Smooth muscle cell (in vitro differentiated cells): ENCODE measurements around the gene TBX4. TPM values are rescaled to one million over a fixed set of nuclear protein-coding genes. Genes with fewer than 3 reads are reported as not detected.
A peak's percentile ranks its signal among the peaks of the same experiment; 100 is the strongest.

ENCODE experiments used
- DNase-seq: peaks from one replicate; lab custom pipeline; 2025; ENCODE audit not compliant: unreplicated experiment; lab: John Stamatoyannopoulos, UW
- H2AFZ ChIP-seq: fragments of 200-600 bp; sonication (generic); 2 replicates; pipeline ENCODE4 v1.6.0; 2016; ENCODE audit warnings: antibody characterized with exemption, low read depth, mild to moderate bottlenecking
- H3F3A ChIP-seq: fragments of 200-600 bp; sonication (generic); 2 replicates; pipeline ENCODE4 v1.6.0; 2017; ENCODE audit warnings: antibody characterized with exemption, low read depth
- H3K27ac ChIP-seq: fragments of 200-600 bp; sonication (generic); 2 replicates; pipeline ENCODE4 v1.5.1; 2016; ENCODE audit warnings: low read depth, mild to moderate bottlenecking
- H3K27me3 ChIP-seq: fragments of 200-600 bp; sonication (generic); 2 replicates; pipeline ENCODE4 v1.6.1; 2016; ENCODE audit warnings: low read depth, mild to moderate bottlenecking
- H3K36me3 ChIP-seq: fragments of 200-600 bp; sonication (generic); 2 replicates; pipeline ENCODE4 v1.5.1; 2016; ENCODE audit warnings: low read depth
- H3K4me1 ChIP-seq: fragments of 200-600 bp; sonication (generic); 2 replicates; pipeline ENCODE4 v1.5.1; 2016; ENCODE audit warnings: low read depth
- H3K4me2 ChIP-seq: fragments of 200-600 bp; sonication (generic); 2 replicates; pipeline ENCODE4 v1.6.0; 2016; ENCODE audit warnings: mild to moderate bottlenecking
- H3K4me3 ChIP-seq: fragments of 200-600 bp; sonication (generic); 2 replicates; pipeline ENCODE4 v1.5.1; 2016; ENCODE audit warnings: mild to moderate bottlenecking
- H3K79me2 ChIP-seq: fragments of 200-600 bp; sonication (generic); 2 replicates; pipeline ENCODE4 v1.6.0; 2016; ENCODE audit warnings: low read depth, mild to moderate bottlenecking
- H3K9ac ChIP-seq: fragments of 200-600 bp; sonication (generic); 2 replicates; pipeline ENCODE4 v1.6.0; 2016; ENCODE audit warnings: low read depth
- H3K9me3 ChIP-seq: fragments of 200-600 bp; sonication (generic); replicated peaks from 2 replicates; pipeline ENCODE4 v1.5.1; 2016; ENCODE audit warnings: low read depth
- H4K20me1 ChIP-seq: fragments of 200-600 bp; sonication (generic); 2 replicates; pipeline ENCODE4 v1.6.0; 2016; ENCODE audit warnings: low read depth
- CTCF ChIP-seq: fragments of 200-600 bp; sonication (generic); IDR thresholded peaks from 2 replicates; pipeline ENCODE4 v1.5.1; 2017; ENCODE audit warnings: borderline replicate concordance, mild to moderate bottlenecking, antibody characterized with exemption; ENCODE audit not compliant: insufficient read depth, poor library complexity, severe bottlenecking
- WGBS: methylation state at CpG from one replicate; pipeline ENCODE4 v1.1.7; 2016; ENCODE audit warnings: low lambda C conversion rate; 5-methylcytosine and 5-hydroxymethylcytosine counted together
- polyA plus RNA-seq: library from polyadenylated mRNA; unstranded; fragments of >200 nt; fragmentation: Nextera tagmentation; extraction: Ambion mirVana; gene quantifications from 2 replicates; pipeline ENCODE4 v1.2.1, GENCODE V29; 2016
- total RNA-seq: library from RNA; depleted of rRNA; stranded (reverse); fragments of >200 nt; gene quantifications from 2 replicates; pipeline ENCODE4 v1.2.3, GENCODE V29; 2014

TBX4 gene
- total and polyA plus RNA-seq, 2 experiments from 2014 or later: 14.1 to 22.7 TPM

- Histone ChIP-seq H3K27me3 (no peaks in the 10 kb centered on the region), H2AFZ (no peak overlapping the region), H3K4me2 (no peak overlapping the region), H3K9ac (no peak overlapping the region), H3K4me3 (no peak overlapping the region), H3K36me3 (no peaks in the 10 kb centered on the region), H4K20me1 (no peaks in the 10 kb centered on the region), H3F3A (peaks cover 5% of the 10 kb centered on the region), H3K9me3 (no peaks in the 10 kb centered on the region), H3K27ac (peak overlapping the region; percentile 22), H3K79me2 (peaks cover 23% of the 10 kb centered on the region), H3K4me1 (peaks cover 12% of the 10 kb centered on the region)
- no peak for TF ChIP-seq CTCF
- DNase-seq: no peak
- WGBS: 74% methylated on average over 9 of the region's 9 CpGs
Observed at GRCh38 chr17:61449707-61450640, 2.2 kb upstream of the TBX4 start.

- peaks cover 5% of the 10 kb centered on the region for H3F3A ChIP-seq
- TF ChIP-seq CTCF: no peak
- H4K20me1 ChIP-seq: no peaks in the 10 kb centered on the region
- H3K4me3 ChIP-seq: peak overlapping the region; percentile 63
- H3K79me2 ChIP-seq: peaks cover 33% of the 10 kb centered on the region
- peak overlapping the region; percentile 91 for H3K4me2 ChIP-seq
- H3K4me1 ChIP-seq: peaks cover 13% of the 10 kb centered on the region
- WGBS: 55% methylated on average over 19 of the region's 19 CpGs
- no peak for DNase-seq
- no peaks in the 10 kb centered on the region for H3K9me3 ChIP-seq
- H3K9ac ChIP-seq: no peak overlapping the region
- peak overlapping the region; percentile 22 for H3K27ac ChIP-seq
- peak overlapping the region; percentile 90 for H2AFZ ChIP-seq
- H3K27me3 ChIP-seq: no peaks in the 10 kb centered on the region
- H3K36me3 ChIP-seq: no peaks in the 10 kb centered on the region
Observed at GRCh38 chr17:61450641-61451537, 1.3 kb upstream of the TBX4 start.

- peak overlapping the region; percentile 63 for H3K4me3 ChIP-seq
- peak overlapping the region; percentile 90 for H2AFZ ChIP-seq
- H3K27me3 ChIP-seq: no peaks in the 10 kb centered on the region
- no peaks in the 10 kb centered on the region for H3K36me3 ChIP-seq
- H3K9me3 ChIP-seq: no peaks in the 10 kb centered on the region
- H3K4me2 ChIP-seq: peak overlapping the region; percentile 91
- 6% methylated on average over 65 of the region's 75 CpGs for WGBS
- peaks cover 5% of the 10 kb centered on the region for H3F3A ChIP-seq
- H3K27ac ChIP-seq: peak overlapping the region; percentile 45
- H4K20me1 ChIP-seq: no peaks in the 10 kb centered on the region
- H3K9ac ChIP-seq: peak overlapping the region; percentile 61
- no peak for TF ChIP-seq CTCF
- DNase-seq: no peak
- peaks cover 41% of the 10 kb centered on the region for H3K79me2 ChIP-seq
- peaks cover 13% of the 10 kb centered on the region for H3K4me1 ChIP-seq
Observed at GRCh38 chr17:61451538-61452300, 503 bp upstream of the TBX4 start.
